Activated CD8-positive, alpha-beta memory T cell treated with anti-CD3 and anti-CD28 coated beads for 48 hours (primary cell): ENCODE measurements around the gene NDST4.

Experiments used
- DNase-seq, 3 experiments: peaks; one replicate each; pipeline ENCODE4 v3.0.0-alpha.2; 2020; ENCODE audit warnings: low read depth in 2 of 3, low spot score in 2 of 3

NDST4 gene

GRCh38 chr4:114911111-114911510 is 202.3 kb downstream of the NDST4 start:
- no peak for DNase-seq

DNA sequence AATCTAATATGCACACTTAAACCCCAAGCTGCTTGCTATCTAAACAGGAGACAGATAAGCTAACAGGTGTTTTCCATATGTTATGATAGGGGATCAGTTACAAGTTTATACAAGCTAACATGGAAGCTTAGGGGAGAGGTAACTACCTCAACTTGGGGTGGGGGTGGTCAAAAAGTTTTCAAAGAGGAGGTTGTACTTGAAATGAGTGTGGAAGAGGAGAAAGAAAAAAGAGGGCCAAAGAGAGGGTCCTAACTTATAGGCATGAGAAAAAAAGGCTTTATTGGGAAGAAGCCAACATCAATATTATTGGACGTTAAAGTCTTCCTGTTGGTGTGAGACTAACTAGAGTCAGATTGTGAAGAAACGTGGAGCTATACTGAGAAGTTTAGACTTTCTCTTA is 205.9 kb downstream of the NDST4 start:
- DNase-seq, result no peak

- no peak for DNase-seq
Measured at GRCh38 chr4:114905017-114905416, 208.4 kb downstream of the NDST4 start.

GRCh38 chr4:114900934-114901333 is 212.5 kb downstream of the NDST4 start:
- DNase-seq, result no peak

GRCh38 chr4:114890773-114891172 is 222.6 kb downstream of the NDST4 start:
- no peak for DNase-seq

- DNase-seq, result no peak
Measured at GRCh38 chr4:114886761-114887160, 226.7 kb downstream of the NDST4 start.

- no peak for DNase-seq
Measured at GRCh38 chr4:114883641-114884040, 229.8 kb downstream of the NDST4 start.

DNA sequence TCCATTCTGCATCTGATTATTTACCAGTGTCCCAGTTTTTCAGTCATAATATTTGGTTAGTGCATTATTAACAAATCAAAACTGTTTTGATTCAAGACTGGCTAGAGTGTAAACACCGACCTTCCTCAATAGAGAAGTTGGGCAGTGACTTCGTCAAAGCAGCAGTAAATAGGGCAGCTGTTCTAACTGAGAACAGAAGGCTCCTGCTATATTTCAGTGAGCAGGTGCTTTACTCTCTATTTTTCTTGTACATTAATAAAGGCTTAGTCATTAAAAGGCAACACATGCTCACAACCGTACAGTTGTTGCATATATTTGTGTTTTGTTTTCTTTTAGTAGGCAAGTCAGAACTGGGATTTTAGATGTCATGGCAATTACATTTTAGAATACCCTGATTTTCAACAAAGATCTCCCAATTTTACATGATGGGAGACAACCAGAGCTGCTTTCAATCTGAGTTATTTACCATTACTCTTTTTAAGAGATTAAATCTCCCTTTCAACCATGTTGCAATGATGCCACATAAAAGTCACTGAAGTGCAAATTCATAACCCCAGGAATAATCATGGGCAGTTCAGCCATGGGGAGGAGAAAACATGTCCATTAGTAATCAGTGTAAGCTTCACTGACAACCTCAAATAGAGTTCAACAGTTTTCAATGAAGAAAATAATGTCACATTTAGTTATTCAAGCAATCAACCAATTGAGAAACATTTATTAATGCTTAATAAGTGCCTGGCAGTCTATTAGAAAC is 233.3 kb downstream of the NDST4 start:
- DNase-seq, result no peak

DNA sequence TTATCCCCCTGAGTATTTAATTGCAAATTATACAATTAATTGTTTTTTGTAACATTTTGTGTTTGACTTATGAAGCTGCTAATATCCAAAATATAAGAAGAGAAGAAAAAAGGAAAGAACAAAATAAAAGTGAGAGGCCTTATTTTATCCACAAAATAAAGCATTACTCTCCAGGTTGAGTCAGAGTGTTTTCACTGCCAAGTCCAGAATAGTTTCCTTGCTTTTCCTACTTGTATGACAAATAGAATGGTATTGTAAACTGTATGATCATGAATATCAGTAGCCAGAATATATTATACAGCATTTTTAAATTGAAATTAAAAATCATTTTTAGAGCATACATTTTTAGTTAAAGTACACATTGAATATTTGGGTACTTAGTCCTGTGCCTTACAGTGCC is 237.8 kb downstream of the NDST4 start:
- DNase-seq, result no peak

DNA sequence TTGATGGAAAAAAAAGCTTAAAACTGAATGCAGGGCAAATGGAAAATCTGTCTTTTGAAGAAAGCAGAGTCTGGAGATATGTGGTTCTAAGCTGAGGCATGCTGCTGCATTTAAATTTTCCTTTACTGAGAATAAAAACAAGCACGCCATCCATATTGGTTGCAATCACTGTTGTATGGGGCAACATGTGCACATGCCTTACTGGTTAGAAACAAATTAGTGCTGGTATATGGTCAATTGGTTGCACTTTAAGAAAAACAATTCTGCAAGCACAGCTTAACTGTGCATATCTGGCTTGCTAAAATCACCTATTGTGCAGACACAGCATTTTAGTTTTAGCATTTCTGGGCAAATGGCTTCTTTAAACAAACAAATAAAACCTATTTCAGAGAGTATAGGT is 239.1 kb downstream of the NDST4 start:
- no peak for DNase-seq

DNA sequence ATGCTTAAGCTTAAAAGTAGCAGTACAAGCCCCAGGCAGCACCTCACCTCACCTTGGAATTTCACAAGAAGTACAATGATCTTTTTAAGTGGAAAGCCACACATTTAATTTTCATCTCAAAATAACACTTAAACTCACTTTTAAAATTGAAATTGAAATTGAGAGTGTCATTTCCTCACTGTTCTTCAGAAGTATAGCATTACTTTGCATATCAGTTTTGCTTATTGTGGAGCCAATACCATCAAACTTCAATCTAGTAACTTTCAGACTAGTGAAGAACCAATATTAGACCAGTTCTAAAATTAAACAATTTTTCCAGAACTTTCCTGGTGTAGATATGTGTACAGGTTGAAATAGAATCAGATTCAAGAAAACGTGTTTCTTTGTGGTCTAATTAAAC is 242.4 kb downstream of the NDST4 start:
- DNase-seq, result no peak

- DNase-seq, result no peak
Measured at GRCh38 chr4:114866901-114867670, 246.3 kb downstream of the NDST4 start.

GRCh38 chr4:114864060-114864459 is 249.4 kb downstream of the NDST4 start:
- DNase-seq, result no peak

GRCh38 chr4:114860786-114861185 is 252.6 kb downstream of the NDST4 start:
- no peak for DNase-seq

- no peak for DNase-seq
Measured at GRCh38 chr4:114857831-114858230, 255.6 kb downstream of the NDST4 start.

DNA sequence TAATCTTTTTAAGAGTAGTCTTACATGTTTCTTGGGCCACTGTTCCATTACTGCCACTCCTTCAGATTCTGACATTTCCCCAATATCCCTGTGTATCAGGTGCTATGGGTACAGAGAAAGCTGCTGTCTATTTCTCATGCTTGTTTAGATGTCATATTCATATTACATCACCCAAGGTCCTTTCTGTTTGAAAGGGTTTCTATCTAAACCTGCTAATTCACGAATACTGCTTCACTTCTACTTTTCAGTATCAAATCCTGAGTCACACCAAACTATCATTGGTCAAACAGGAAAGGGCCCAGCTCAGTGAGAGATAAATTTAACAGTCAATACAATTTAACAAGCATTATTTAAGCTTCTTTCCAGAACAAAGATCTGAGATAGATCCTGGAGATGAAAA is 273.4 kb downstream of the NDST4 start:
- no peak for DNase-seq

DNA sequence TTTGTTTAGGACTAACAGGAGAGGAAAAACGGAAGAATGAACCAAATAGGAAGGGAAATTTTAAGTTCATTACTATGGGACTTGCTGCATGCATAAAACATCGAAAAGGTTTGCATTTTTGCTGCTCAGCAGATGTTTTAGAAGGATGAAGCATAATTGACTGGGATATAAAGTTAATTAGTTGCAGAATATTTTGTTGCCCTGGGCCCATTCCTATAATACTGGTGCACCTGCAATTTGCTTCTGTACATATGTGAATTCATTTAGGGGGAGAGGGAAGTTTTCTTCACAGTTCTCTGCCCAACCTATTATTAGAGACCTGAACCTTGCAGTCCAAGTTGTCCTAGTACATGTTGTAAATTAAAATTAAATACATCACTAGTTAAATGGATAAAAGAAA is 282.8 kb downstream of the NDST4 start:
- DNase-seq, result no peak

DNA sequence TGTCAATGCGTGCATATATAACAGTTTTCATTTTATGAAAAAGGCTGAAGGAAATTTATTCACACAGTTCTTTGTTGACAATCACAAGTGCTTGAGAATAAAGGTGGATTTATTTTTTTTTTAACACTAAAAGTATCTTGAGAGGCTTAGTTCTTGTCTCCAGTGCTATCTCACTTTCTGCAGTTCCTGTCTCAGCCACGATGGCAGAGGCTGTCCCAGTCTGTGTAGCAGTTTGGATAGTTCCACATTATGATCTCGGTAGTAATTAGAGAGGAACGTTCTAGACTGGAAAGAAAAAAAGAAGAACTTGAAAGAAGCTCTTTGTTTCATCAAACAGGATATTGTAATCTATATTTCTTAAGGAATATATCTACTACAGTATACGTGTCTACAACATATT is 285.8 kb downstream of the NDST4 start:
- no peak for DNase-seq

DNA sequence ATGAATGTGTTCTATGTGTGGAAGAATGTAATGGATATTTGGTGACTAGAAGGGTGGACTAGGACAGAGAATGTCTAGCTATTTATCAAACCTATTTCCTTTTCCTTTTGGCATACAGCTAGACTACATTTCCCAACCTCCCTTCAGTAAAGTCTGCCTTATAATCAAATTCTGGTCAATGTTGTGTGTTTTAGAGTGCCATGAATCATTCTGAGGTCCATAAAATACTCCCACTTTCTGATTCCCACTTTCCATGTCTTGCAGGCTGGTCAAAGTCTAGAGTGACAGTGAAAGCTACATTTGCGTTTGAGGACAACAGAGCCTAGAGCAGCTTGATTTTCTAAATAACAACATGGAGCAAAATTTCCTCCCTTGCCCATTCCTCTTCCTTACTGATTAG is 297.7 kb downstream of the NDST4 start:
- no peak for DNase-seq

DNA sequence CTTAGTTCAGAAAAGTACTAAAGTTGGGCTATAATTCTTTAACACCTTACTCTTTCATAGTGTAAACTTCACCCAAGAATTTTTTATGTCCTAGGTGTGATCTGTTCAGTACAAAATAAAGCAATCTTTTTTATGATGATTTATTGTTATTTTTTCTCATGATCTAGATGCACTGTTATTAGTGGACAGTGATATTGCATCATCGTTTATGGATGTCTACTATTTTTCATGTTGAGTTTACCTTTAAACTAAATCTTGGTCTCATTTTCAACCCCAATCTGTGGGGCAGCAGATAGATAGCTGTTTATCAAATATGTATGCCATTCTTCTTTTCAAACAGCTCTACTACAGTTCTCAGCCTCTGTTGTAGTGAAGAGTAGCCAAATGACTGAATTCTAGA is 299.5 kb downstream of the NDST4 start:
- DNase-seq, result no peak

DNA sequence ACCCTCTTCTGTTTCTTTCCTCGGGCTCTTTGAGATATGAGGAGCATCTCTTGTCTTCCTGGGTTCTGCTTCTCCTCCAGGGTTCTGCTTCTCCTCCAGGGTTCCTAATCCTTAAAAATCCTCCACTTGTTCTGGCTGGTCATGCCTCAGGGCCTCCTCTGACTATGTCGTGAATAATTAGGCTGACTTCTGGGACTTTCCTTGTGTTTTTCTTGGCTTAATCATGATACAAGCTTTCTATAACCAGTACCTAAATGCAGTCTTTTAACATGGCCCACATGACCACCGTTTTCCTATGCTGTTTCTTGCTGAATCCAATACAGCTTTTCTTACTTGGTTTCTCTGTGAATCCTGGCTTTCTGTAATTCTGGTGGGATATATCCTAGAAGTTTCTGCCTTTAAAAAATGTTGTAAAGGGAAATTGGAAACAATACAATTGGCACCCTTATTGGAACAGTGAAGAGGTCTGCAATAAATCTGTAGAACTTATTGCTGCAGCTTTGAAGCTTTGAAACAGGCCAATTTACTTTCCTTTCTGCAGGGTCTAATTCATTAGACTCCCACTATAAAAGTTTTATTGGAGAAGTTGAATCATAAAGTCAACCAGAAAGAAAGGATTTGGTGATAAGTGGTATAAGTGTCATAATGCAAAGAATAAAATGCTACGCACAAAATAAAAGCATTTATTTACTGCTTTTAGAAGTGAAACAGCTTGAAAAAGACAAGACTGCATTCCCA is 301.7 kb downstream of the NDST4 start:
- DNase-seq, result no peak
